Endothelial cell of hepatic sinusoid (primary cell): Measurements from ENCODE around the gene NUPR1.
"Not testable (repeated sequence)": the region's sequence is repeated elsewhere in the genome, so short reads cannot be mapped to it uniquely, and the experiment has no call there.

Source experiments
- in situ Hi-C: cut with HindIII; loops from 2 replicates; pipeline ENCODE4 v1.10.0; 2017; ENCODE audit warnings: low sequenced_read_pairs

The NUPR1 gene, protein sequence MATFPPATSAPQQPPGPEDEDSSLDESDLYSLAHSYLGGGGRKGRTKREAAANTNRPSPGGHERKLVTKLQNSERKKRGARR

DNA sequence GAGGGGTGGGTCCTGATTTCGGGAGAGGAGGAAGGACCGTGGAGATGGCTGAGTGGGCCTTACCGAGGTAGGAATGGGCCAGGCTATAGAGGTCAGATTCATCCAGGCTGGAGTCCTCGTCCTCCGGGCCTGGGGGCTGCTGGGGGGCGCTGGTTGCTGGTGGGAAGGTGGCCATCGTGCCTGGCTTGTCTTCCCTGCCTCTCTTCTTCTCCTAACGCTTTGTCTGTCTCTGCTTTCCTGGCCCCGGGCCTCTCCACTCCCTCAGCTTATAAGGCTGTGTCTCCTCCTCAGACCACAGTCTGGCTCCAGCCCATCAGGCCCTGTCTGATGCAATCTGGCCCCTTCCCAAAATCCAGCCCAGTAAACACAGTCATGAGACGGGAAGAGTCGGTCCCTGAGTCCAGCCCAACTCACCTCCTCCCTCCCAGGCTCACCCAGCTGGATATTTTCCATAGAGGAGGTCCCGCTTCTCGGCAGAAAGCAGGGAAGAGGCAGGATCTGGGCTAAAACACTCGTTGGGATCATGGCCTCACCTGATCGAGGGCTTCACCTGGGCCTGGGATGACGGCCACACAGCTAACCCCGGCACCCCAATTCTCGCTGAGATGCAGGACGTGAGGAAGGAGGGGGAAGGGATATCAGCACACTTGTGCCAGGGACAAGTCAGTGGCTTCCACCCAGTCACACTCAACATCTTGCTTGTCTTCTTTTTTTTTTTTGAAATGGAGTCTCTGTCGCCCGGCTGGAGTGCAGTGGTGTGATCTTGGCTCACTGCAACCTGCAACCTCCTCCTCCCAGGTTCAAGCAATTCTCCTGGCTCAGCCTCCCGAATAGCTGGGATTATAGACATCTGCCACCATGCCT lies at the start of gene NUPR1:
Gene NUPR1, minus strand, starts transcription at position 242 of the 864 bp plus-strand sequence. Its CDS starts 67 bp downstream, at position 175.
- in situ Hi-C loops, result no loop called here

DNA sequence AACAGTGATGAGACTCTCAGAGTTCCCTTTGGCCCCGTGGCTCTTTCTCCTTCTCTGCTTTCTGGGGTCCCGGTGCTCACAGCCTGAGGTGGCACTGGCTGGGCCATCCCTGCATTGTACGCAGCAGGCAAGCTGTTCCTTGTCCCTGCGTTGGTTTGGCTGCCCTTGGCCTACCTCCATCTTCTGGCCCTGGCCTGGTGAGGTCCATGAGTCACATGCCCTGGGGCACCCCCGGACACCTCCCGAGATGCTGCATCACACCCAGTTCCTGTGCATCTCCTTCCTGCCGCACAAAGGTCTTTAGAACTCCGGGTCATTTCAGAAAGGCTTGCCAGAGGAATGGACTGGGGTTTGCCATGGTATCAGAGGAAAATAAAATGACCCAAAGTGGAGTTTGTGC lies 48.6 kb upstream of the NUPR1 start:
- in situ Hi-C loops, result no loop called here

DNA sequence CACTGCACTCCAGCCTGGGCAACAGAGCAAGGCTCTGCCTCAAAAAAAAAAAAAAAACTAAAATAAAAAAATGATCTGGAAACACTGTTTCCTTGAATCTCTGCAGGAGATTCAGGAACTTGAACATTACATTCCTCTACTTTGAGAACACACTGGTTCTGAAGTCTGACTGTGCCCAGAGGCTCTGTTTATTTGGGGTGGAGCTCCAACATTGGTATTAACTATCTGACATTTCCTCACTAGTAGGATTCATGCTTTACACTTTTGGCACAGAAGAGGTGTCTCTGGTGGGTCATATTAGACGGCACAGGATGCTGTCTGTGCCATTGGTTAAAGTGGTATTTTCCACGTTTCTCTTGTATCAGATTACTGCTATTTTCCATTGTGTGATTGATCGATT lies 47.7 kb upstream of the NUPR1 start:
- in situ Hi-C loops, result no loop called here

DNA sequence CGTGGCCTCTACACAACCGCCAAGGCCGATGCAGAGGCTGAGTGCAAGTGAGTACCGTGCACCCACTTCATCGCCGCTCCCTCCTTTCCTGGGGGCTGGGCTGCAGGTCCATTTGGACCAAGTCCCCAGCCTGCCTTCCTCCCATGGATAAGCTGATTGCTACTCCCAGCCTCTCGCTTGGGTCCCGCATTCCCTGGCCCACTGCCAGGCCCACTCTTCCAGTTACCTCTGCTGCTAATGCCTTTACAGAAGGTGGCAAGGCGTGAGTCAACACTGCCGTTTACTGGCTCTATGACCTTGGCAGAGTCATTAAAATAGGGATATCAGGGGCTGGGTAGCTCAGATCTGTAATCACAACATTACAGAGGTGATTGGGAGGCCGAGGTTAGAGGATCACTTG lies 46.9 kb upstream of the NUPR1 start:
- in situ Hi-C loops, result no loop called here

DNA sequence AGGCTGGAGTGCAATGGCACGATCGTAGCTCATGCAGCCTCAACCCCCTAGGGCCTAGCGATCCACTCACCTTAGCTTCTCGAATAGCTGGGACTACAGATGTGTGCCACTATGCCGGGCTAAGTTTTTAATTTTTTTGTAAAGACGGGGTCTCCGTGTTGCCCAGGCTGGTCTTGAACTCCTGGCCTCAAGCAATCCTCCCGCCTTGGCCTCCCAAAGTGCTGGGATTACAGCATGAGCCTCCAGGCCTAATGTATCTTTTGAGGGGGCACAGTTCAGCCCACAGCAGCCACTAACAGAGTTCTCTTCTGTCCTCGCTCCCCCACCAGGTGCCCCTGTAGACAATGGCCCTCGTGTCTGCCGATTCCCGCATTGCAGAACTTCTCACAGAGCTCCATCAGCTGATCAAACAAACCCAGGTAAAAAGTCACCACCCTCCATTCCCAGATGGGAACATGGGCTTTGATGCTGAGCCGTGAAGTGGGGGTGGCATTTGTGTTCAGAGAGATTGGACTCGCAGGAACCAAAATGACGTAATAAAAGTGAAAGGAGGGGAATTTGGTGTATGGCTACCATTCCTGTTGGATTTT lies 42.0 kb upstream of the NUPR1 start:
- in situ Hi-C loops, result no loop called here

DNA sequence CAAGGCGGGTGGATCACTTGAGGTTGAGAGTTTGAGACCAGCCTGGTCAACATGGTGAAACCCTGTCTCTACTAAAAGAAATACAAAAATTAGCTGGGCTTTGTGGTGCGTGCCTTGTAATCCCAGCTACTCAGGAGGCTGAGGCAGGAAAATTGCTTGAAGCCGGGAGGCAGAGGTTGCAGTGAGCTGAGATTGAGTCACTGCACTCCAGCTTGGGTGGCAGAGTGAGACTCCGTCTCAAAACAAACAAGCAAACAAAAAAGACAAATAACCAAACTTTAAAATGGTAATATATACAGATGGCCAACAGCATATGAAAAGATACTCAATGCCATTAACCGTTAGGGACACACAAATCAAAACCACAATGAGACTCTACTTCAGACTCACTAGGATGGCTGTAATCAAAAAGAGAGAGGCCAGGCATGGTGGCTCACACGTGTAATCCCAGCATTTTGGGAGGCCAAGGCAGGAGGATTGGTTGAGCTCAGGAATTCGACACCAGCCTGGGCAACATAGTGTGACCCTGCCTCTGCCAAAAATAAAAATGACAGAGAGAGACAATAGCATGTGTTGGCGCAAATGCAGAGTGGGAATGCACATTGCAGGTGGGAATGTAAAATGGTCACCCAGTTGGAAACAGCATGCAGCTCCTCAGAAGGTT lies 36.8 kb upstream of the NUPR1 start:
- in situ Hi-C loops, result no loop called here

DNA sequence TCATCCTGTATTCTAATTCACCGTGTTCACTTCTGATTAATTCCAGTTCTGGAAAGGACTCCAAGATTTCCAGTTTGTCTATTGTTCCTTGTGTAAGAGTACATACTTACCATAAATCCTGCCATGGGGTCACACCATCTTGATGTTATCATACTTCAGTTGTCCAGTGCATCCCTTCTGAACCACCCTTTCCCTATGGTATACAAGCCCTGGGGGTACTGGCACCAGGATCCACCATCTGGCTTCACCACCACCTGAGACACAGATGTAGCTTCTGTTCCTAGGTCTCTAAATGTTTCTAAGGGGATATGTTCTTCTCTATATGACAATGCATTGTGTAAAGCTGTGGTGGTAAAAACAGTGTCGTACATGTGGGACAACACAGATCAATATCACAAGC lies 36.2 kb upstream of the NUPR1 start:
- in situ Hi-C loops, result no loop called here

DNA sequence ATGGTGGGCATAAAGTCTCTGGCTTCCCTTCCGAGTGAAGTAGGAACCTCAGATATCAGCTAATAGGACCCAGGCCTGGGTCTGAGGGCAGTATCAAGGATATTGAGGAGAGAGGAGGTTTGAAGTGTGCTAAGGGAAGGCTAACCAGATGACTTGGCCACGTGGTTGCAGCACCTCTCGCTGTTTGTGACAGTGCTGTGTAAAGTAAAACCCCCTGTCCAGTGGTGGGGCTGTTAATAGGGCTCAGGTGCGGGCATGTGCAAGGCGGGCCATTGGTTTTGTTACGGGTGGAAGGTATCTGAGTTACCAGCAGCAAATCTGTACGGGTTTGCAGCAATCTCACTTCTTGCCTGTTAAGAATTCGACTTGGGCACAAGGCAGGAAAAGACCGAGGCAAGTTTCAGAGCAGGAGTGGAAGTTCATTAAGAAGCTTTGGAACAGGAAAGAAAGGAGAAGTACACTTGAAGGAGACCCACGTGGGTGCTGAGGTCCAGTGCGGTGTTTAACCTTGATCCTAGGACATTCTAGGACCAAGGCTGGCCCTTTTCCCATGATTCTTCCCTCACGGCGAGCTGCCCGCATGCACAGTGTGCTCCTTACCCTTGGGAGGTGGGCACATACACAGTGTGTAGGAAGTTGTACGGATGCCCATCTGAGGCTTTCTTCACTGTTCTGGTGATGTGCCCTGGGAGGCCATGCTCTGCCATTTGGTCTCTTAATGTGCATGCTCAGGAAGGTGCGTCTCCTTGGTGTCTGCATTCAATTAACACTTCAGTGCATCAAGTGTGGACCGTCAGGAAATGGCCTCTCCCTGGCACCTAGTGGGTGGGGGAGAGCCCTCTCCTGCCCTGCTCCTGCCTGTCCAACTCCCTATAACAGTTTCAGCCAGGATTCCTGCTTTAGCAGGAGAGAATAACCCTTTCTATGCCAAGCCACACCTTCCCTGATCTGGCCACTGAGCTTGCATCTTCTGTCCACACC lies 35.3 kb upstream of the NUPR1 start:
- in situ Hi-C loops, result no loop called here

DNA sequence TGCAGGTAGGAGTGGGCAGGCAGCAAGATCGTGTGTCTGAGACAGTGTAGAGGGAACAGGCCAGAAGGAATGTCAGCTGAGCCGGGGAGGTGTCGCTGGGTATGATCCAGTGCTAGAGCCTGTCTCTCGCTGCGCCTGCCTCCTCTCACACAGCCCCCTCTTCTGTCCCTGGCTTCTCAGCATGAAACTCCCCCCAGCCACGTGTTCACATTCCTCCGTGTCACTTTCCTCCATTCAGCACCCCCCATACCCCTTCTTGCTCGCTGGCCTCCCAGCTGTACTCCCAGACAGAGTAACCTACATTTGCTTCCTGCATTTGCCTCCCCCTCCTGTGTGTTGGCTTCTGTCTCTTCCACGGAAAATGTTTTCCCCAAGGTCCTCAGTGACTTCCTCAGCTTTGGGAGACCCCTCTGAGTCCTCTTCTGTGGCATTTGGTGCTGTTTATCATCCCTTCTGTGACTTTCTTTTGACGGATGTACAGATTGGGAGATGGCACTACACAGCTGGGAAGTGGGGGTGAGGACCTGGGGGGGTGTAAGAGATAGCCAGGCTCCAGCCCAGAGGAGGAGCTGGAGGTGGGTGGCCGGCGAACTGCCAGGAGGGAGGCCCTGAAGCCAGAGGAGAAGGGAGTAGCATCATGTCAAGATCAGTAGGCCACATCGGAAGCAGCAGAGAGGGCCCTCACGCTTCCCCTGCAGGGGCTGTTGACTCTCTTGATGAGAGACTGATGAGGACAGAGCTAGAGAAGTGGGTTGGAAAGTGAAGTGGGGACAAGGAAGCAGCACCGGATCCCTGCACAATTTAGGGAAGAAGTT lies 34.1 kb upstream of the NUPR1 start:
- in situ Hi-C loops, result no loop called here

DNA sequence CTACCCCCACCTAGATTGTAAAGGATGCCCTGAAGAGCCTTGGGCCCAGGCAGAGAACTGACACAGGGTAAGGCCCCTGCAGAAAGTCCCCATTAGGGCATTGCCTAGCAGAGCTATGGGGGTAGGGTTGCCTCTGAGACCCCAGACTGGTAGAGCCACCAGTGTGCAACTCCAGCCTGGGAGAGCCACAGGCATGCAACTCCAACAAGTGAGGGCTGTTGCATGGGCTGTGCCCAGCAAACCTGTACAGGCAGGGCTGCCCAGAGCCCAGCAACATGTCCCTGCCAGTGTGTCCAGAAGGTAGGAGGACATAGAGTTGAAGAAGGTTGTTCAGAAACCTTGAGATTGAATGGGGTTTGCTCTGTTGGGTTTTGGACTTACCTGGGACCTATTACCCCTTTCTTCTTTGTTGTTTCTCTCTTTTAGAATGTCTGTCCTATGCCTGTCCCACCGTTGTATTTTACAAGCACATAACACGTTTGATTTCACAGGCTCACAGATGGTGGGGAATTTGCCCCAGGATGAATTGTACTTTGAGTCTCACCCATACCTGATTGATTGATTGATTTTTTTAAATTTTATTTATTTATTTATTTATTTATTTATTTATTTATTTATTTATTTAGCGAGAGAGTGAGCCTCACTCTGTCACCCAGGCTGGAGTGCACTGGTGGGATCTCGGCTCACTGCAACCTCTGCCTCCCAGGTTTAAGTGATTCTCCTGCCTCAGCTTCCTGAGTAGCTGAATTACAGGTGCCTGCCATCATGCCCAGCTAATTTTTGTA lies 31.4 kb upstream of the NUPR1 start:
- in situ Hi-C loops, result no loop called here

DNA sequence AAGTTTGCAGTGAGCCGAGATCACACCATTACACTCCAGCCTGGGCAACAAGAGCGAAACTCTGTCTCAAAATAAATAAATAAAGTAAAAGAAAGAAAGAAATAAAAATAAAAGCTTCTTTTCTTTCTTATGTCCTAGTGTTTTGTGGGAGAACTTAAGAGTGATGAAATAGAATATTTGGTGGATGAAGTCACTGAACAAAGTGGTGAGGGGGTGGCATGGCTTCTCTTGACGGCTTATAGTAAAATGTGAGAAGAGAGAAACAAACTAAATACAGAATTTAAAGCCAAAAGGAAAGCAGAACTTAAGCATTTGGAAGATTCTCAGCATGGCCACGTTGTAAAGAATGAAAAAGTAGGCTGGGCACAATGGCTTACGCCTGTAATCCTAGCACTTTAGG lies 30.2 kb upstream of the NUPR1 start:
- in situ Hi-C loops, result no loop called here

DNA sequence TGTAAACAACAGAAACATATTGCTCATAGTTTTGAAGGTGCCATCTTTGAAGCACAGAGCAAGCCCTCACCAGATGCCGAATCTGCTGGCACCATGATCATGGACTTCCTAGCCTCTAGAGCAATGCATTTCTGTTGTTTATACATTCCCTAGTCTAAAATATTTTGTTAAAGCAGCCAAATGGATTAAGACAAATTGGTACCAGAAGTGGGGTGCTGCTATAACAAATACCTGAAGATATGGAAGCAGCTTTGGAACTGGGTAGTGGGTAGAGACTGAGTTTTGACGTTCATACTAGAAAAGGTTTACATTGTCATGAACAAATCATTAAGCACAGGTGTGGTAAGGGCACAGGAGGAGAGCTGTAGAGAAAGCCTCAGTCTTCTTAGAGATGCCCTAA lies 28.5 kb upstream of the NUPR1 start:
- in situ Hi-C loops, result no loop called here

DNA sequence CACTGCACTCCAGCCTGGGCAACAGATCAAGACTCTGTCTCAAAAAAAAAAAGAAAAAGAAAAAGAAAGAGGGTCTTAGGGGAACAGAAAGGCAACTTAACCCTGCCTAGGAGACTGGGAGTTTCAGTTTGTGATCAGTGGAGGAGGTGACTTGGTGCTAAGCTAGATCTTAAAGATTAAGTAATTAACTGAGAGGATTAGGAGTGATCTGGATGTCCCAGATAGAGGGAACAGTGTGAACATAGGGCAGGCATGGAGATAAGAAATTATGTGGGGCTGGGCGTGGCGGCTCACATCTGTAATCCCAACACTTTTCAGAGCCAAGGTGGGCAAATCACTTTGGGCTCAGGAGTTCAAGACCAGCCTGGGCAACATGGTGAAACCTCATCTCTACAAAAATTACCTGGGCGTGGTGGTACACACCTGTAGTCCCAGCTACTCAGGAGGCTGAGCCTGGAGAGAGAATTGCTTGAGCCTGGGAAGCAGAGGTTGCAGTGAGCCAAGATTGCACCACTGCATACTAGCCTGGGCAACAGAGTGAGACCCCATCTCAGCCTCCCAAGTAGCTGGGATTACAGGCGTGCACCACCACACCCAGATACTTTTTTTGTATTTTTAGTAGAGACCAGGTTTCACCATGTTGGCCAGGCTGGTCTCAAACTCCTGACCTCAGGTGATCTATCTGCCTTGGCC lies 27.6 kb upstream of the NUPR1 start:
- in situ Hi-C loops, result not testable (repeated sequence)

DNA sequence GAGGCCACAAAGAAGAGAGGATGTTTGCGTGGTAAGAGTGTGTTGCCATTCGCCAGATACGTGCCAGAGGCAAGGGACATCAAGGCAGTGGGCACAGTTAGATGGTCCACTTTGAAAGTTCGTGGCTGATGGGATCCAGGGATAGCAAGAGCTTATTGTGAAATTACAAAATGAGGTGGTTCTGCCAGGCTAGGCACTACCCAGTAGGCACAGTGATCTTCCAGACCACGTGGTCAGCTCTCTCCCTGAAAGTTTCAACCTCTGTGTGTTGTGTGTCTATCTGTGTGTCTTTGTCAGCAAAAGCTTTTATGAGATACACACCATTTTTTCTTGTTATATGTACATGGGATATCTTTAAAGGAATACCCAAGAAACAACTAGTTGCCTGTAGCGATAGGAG lies 24.4 kb upstream of the NUPR1 start:
- in situ Hi-C loops, result no loop called here

DNA sequence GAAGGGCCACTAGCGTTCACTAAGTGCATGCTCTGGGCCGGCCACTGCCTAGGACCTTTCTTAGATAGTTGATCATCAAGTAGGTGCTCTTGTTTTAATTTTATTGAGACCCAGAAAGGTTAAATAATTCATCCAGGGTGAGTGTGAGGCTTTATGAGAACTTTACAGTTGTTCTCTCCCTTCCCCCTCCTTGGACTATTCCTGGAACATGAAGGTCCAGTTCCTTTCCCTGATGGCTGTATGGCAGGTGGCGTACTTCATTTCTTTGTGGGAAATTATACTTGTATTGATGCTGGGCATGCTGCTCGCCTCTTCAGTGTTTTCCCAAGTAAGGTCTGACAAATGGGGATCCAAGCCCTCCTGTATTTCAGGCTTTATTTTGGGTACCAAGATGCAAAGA lies 23.4 kb upstream of the NUPR1 start:
- in situ Hi-C loops, result no loop called here

DNA sequence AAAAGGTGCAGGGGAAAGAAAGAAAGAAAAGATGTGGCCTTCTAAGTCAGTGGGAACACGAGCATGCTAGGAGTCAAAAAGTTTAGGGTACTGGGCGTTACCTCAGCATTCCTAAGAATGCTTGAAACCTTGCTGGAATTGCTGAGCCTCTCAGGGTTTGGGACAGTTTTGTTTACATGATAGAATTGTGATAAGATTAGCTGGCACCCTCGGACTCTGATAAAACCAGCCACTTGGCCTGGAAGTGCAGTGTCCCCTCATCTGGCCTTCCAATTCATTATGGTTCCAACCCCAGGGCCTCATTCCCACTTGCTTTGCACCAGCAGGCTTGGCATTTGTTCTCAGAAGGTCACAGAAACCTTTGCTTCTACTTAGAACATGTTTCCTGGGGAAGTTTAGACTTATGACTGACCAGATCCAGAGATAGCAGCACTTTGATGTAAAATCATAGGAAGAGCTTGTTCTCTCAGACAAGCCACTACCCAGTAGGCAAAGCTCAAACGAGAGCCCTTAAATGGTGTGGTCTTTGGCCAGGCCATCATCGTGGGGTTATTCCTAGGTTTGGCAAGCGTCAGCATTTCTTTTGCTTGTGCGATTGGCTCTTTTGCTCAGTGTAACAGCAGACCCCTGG lies 22.9 kb upstream of the NUPR1 start:
- in situ Hi-C loops, result no loop called here

DNA sequence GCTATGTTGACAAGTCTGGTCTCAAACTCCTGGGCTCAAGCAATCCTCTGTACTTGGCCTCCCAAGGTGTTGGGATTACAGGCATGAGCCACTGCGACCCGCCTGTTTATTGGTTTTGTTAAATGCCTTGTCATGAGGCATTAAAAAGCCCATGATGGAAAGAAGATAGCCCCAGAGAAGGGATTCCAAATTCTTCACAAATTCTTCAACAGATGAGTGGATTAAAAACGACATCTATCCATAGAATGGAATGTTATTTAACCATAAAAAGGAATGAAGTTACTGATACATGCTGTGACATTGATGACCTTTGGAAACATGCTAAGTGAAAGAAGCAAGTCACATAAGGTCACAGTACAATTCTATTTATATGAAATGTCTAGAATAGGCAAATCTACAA lies 19.7 kb upstream of the NUPR1 start:
- in situ Hi-C loops, result no loop called here

DNA sequence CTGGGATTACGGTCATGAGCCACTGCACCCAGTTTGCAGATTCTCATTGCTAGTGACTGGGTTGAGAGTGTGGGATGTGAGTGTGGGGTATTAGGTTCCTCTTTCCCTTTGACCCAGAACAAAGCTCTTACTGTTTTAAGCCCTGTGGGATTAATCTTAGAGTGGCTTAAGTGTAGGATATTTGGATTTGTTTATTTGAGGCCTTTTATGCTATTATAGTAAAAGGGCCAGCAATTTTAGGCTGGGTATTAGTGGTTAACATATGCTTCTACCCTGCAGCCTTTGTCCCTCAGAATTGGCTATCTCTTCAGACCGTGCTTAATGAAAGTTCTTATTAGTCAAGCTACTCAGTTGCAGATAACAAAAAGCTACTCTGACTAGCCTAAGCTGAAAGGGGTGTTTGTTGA lies 18.1 kb upstream of the NUPR1 start:
- in situ Hi-C loops, result no loop called here
